ENCODE measurements around the gene TRHDE.

GRCh38 chr12:72549184-72549583 is 277.0 kb downstream of the TRHDE start:
- TF ChIP-seq CTCF (IDR thresholded peaks at IDR 0.05) (no peak), POLR2A (IDR thresholded peaks at IDR 0.05) (no peak)
